Liver (tissue), 9 donors: ENCODE measurements around the gene ZNF709. TPM values are rescaled to one million over a fixed set of nuclear protein-coding genes. Genes with fewer than 3 reads are reported as not detected.

Source experiments
- DNase-seq: peaks from one replicate; pipeline ENCODE4 v3.0.0-alpha.2; 2017; ENCODE audit warnings: low spot score
- H3K27ac ChIP-seq, 2 donors: one replicate each; pipeline ENCODE4 v1.7.0; 2013; ENCODE audit warnings: inconsistent platforms in 2 of 2, low read length in 2 of 2, control low read depth in 1 of 2, low read depth in 1 of 2, mild to moderate bottlenecking in 1 of 2
- H3K27me3 ChIP-seq, 4 donors: one replicate each; pipeline versions ENCODE4 v1.6.1 to v1.7.0; 2013; ENCODE audit warnings: low read length in 3 of 4, inconsistent platforms in 1 of 4, mild to moderate bottlenecking in 1 of 4, moderate library complexity in 1 of 4; ENCODE audit not compliant: control insufficient read depth in 4 of 4, insufficient read depth in 4 of 4
- H3K36me3 ChIP-seq, 4 donors: one replicate each; pipeline versions ENCODE4 v1.6.1 to v1.7.0; 2013; ENCODE audit warnings: low read length in 3 of 4, mild to moderate bottlenecking in 3 of 4, low read depth in 1 of 4, moderate library complexity in 1 of 4; ENCODE audit not compliant: control insufficient read depth in 4 of 4, insufficient read depth in 3 of 4
- H3K4me1 ChIP-seq, 4 donors: one replicate each; pipeline versions ENCODE4 v1.6.1 to v1.7.0; 2013; ENCODE audit warnings: low read length in 3 of 4, mild to moderate bottlenecking in 3 of 4, moderate library complexity in 1 of 4; ENCODE audit not compliant: control insufficient read depth in 4 of 4, insufficient read depth in 4 of 4
- H3K4me3 ChIP-seq, 3 donors: one replicate each; pipeline versions ENCODE4 v1.6.1 to v1.7.0; 2013; ENCODE audit warnings: low read length in 3 of 3, control low read depth in 1 of 3, low read depth in 1 of 3, mild to moderate bottlenecking in 1 of 3
- H3K9ac ChIP-seq, 2 donors: one replicate each; pipeline ENCODE4 v1.7.0; 2013; ENCODE audit warnings: low read length in 2 of 2, mild to moderate bottlenecking in 2 of 2, moderate library complexity in 2 of 2, control low read depth in 1 of 2, low read depth in 1 of 2
- H3K9me3 ChIP-seq, 4 donors: one replicate each; pipeline versions ENCODE4 v1.6.1 to v1.7.0; 2013; ENCODE audit warnings: low read length in 3 of 4; ENCODE audit not compliant: control insufficient read depth in 4 of 4
- FOXA1 ChIP-seq: IDR thresholded peaks from 2 replicates; pipeline ENCODE4 v1.6.1; 2016; ENCODE audit warnings: antibody characterized with exemption
- FOXA2 ChIP-seq: IDR thresholded peaks from 2 replicates; pipeline ENCODE4 v1.6.1; 2016; ENCODE audit warnings: antibody characterized with exemption
- HNF4A ChIP-seq, 2 donors: conservative IDR thresholded peaks; 2 replicates each; pipeline ENCODE4 v1.6.1; 2016; ENCODE audit warnings: antibody characterized with exemption in 2 of 2, mild to moderate bottlenecking in 2 of 2
- HNF4G ChIP-seq: IDR thresholded peaks from 2 replicates; pipeline ENCODE4 v1.6.1; 2016; ENCODE audit warnings: antibody characterized with exemption
- MAX ChIP-seq: IDR thresholded peaks from 2 replicates; pipeline ENCODE4 v1.6.1; 2016; ENCODE audit warnings: antibody characterized with exemption
- NR2F2 ChIP-seq: IDR thresholded peaks from 2 replicates; pipeline ENCODE4 v1.6.1; 2016; ENCODE audit warnings: antibody characterized with exemption
- RAD21 ChIP-seq, 2 donors: IDR thresholded peaks; 2 replicates each; pipeline ENCODE4 v1.6.1; 2016; ENCODE audit warnings: antibody characterized with exemption in 2 of 2, mild to moderate bottlenecking in 2 of 2
- RXRA ChIP-seq, 2 donors: IDR thresholded peaks; 2 replicates each; pipeline ENCODE4 v1.6.1; 2017 to 2018; ENCODE audit warnings: antibody characterized with exemption in 2 of 2, mild to moderate bottlenecking in 1 of 2
- SP1 ChIP-seq: IDR thresholded peaks from 2 replicates; pipeline ENCODE4 v1.6.1; 2018; ENCODE audit warnings: antibody characterized with exemption, mild to moderate bottlenecking
- YY1 ChIP-seq: IDR thresholded peaks from 2 replicates; pipeline ENCODE4 v1.6.1; 2016; ENCODE audit warnings: antibody characterized with exemption, mild to moderate bottlenecking
- ZBTB33 ChIP-seq: IDR thresholded peaks from 2 replicates; pipeline ENCODE4 v1.6.1; 2016; ENCODE audit warnings: antibody characterized with exemption
- WGBS: extraction: QIAGEN DNeasy Blood & Tissue Kit; methylation state at CpG from one replicate; pipeline ENCODE4 v1.1.7; 2013; 5-methylcytosine and 5-hydroxymethylcytosine counted together
- polyA plus RNA-seq, 2 donors: library from polyadenylated mRNA; stranded (reverse) in 1 of 2; unstranded in 1 of 2; fragments of 200-250 nt in 1 of 2; fragments of >200 nt in 1 of 2; fragmentation: Nextera tagmentation in 1 of 2; extraction: Ambion mirVana in 1 of 2; gene quantifications; one replicate each; pipeline versions ENCODE4 v1.2.1 to v1.2.3, GENCODE V29; 2013 to 2015
- total RNA-seq, 2 donors: library from RNA; depleted of rRNA; stranded (reverse); fragments of >200 nt; gene quantifications; one replicate each; pipeline ENCODE4 v1.2.3, GENCODE V29; 2014
- donor health status: healthy.
- donor health status: healthy.
- donor health status: healthy.
- donor health status: healthy.
- donor health status: healthy.

Gene ZNF709
- total and polyA plus RNA-seq, 4 donors: 0.24 to 1.9 (median 0.79) TPM

- no peak for TF ChIP-seq ZBTB33
- no peak for TF ChIP-seq NR2F2
Observed at GRCh38 chr19:12526542-12526941, 41.9 kb upstream of the ZNF709 start (continued).

GRCh38 chr19:12521996-12522395 is 37.4 kb upstream of the ZNF709 start:
- 62% methylated on average over 6 of the region's 6 CpGs for WGBS
- H3K4me3 ChIP-seq: peak overlapping the region in 2 of 3 donors; percentile 42 to 57
- no peaks in the 10 kb centered on the region for H3K4me1 ChIP-seq
- peaks cover 8 to 28% (median 21%) of the 10 kb centered on the region in 4 donors for H3K36me3 ChIP-seq
- TF ChIP-seq YY1: no peak
- TF ChIP-seq NR2F2: no peak
- TF ChIP-seq SP1: no peak
- TF ChIP-seq ZBTB33: no peak
- TF ChIP-seq RAD21 (IDR thresholded peaks at IDR 0.05): peak in 1 of 2 donors; percentile 11
- no peak for TF ChIP-seq FOXA1
- no peak for TF ChIP-seq HNF4A (conservative IDR thresholded peaks at IDR 0.05)
- no peaks in the 10 kb centered on the region for H3K27me3 ChIP-seq
- peaks cover 48 to 71% (median 58%) of the 10 kb centered on the region in 4 donors for H3K9me3 ChIP-seq
- no peak overlapping the region for H3K27ac ChIP-seq
- no peak overlapping the region for H3K9ac ChIP-seq
- no peak for DNase-seq

- TF ChIP-seq RXRA (IDR thresholded peaks at IDR 0.05) (no peak), FOXA2 (no peak), NR2F2 (no peak), SP1 (no peak), ZBTB33 (no peak)
- no peak overlapping the region for H3K27ac ChIP-seq
- DNase-seq: no peak
- peaks cover 0 to 2% (median 0%) of the 10 kb centered on the region in 4 donors for H3K36me3 ChIP-seq
- H3K9me3 ChIP-seq: peaks cover 17 to 34% (median 26%) of the 10 kb centered on the region in 4 donors
- H3K27me3 ChIP-seq: no peaks in the 10 kb centered on the region
- H3K4me1 ChIP-seq: no peaks in the 10 kb centered on the region
- H3K4me3 ChIP-seq: peak overlapping the region in 2 of 3 donors; percentile 41 to 52
- WGBS: 25% methylated on average over 35 of the region's 35 CpGs
- H3K9ac ChIP-seq: no peak overlapping the region
Observed at GRCh38 chr19:12513531-12514061, 29.0 kb upstream of the ZNF709 start.

- H3K27ac ChIP-seq: no peak overlapping the region
- no peak for DNase-seq
Observed at GRCh38 chr19:12497032-12497431, 12.4 kb upstream of the ZNF709 start.

More at GRCh38 chr19:12497032-12497431, 12.4 kb upstream of the ZNF709 start:
- Histone ChIP-seq H3K27me3 (no peaks in the 10 kb centered on the region), H3K4me3 (no peak overlapping the region), H3K4me1 (peaks cover 3 to 10% (median 5%) of the 10 kb centered on the region in 4 donors), H3K9me3 (no peaks in the 10 kb centered on the region), H3K9ac (no peak overlapping the region), H3K36me3 (no peaks in the 10 kb centered on the region)
- WGBS: 83% methylated on average over 4 of the region's 4 CpGs
- TF ChIP-seq MAX (no peak), FOXA1 (no peak), HNF4G (no peak), RXRA (IDR thresholded peaks at IDR 0.05) (no peak), FOXA2 (no peak), ZBTB33 (no peak)
